Effector CD8-positive, alpha-beta T cell (primary cell): ENCODE measurements around the gene MLLT3.

Source experiments
- DNase-seq: peaks from one replicate; lab custom pipeline; 2025; lab: John Stamatoyannopoulos, UW

MLLT3 gene

DNA sequence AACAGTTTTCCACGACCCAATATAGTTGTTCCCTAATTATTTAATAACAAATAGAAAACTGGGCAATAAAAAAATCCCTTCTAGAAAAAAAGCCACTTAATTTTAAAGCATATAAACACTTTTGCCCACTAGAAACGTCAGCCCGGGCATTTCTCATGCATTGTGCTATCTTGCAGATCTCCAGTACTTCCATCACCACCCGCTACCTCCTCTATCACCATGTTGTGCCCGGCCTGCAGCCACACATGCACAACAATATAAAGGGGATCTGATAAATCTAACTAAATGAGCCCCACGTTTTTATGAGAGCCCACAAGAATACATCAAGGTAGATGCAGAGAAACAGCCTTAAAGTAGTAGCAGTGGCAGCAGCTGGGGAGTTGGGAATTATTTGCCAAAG lies 272.7 kb downstream of the MLLT3 start:
- DNase-seq, result no peak

DNA sequence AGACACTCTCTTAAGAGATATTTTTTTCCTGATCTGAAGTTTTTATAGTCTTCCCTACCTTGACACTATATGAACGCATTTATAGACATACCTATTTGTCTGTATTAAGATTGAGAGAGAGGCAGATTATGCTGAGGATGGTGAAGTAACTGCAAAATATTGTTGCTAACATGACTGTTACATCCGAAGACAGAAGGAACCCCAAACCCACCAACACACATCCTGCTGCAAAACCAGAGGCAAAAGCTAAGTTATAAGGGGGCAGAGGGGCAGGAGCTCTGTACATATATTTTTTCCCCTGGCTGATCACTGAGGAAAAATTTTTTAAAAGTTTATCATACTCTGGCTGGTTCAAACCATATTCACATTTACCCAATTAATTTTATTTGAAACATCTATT lies 279.0 kb downstream of the MLLT3 start:
- no peak for DNase-seq

DNA sequence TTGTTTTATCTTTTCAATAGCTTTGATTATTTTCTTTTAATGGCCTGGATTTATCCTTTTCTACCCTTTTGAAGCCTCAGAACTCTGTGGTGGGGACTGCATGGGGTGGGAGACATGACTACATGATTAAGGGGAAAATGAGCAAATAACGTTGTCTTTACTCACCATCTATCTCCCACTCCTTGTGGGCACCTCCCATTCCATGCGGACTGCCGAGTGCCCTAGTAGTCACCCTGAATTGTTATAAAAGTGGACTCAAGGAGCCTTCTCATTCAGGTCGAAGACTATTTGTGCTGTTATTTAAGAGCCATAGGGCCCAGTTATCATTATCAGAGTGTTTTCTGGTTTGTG lies 281.8 kb downstream of the MLLT3 start:
- no peak for DNase-seq

DNA sequence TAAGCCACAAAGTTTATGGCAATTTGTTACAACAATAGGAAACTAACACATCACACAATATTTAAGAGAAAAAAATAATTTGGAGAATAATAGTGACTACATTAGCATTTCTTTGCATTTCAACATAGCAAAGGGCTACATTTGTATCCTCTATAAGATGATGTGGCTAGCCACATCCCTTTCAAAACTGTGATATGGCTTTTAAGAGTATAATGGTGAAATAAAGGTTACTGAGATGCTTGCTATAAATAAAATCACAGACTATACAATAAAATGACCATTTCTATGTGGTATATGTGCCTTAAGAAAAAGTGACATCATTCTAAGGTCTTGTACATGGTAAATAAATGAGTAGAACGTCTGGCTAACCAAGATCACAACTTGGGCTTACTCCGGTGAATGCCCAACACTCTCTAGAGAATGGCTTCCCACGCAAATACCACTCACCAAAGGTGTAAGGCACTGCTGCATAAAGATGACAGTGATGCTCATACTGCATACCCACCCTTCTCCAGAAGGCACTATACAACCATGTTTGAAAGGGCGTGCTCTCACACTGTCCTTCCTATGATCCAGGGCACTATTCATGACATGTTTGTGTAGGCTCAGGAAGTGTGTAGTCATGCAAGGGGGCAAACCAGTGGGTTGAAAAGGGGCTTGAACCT lies 286.5 kb downstream of the MLLT3 start:
- no peak for DNase-seq

DNA sequence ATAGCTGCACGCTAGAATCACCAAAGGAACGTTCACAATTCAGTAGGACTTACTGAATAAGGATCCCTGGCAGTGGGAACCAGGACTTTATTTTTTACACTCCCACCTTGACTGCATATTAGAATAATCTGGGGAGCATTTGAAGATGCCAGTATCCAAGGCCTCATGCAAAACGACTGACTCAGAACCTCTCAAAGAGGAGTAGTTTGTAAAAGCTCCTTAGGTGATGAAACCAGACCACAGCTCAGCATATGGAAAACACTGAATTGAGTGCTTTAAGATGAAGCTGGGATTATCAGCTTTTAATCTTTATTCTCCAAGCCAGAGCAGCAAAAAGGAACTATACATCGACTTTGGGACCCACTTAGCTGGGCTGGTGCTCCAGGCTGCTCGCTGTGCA lies 288.3 kb downstream of the MLLT3 start:
- no peak for DNase-seq

DNA sequence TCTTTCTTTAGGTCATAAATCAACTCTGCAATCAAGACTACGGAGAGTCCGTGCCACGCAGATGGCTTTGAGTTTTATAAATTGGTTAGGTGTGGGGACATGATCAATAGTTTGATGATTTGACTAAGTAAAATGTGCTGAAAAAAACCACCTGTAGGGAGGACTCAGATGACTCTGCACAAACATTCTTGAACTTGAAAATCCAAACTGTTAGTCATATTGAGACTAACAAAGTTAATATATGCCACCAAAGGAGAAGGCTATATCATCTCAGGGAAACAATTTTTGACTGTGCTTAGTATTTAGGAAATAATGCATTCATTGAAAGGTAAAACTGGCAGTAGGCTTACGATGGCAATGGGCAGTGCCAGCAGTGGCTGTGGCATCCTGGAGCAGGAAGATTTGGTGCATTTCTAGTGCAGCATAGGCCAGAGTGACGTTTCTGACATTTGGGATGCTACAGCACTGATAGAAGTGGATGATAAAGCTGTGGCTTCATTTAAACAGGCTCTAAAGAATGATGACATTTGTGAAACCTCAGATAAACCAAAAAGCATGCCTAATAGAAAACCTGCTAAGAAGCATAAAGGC lies 291.1 kb downstream of the MLLT3 start:
- no peak for DNase-seq

DNA sequence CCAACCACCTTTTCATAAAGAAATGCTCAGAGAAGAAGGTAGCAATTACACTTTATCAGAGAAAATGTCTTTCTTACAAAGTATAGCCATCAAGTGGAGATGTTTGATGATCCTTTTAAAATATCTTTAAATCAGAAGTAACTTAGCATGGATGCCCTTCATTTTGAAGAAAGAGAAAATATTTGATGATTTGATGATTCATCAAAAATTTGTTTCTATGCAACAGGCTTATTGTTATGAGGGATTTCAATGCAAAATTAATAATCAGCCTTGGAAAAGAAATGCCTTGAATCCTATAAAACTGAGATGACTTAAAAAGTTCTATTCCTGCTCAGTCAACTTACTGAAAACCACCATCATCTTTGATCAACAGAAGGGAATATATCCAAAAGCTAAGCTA lies 291.6 kb downstream of the MLLT3 start:
- no peak for DNase-seq

DNA sequence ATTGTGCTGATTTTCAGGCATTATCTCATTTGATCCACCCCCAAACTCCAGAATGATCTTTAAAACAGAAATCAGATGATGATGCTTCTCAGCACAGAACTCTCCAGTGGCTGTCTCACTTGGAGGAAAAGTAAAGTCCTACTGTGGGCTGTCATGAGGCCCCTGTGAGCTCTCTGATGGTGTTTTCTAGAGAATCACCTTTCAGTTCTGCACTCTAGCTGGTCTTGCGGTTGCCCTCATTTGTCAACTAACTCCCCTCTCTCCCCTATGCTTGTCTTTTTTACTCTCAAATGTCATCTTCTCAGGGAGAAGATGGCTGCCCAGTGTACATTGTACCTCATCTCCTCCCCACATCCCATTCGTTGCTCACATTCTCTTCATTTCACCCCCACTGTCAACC lies 295.8 kb downstream of the MLLT3 start:
- DNase-seq, result no peak

DNA sequence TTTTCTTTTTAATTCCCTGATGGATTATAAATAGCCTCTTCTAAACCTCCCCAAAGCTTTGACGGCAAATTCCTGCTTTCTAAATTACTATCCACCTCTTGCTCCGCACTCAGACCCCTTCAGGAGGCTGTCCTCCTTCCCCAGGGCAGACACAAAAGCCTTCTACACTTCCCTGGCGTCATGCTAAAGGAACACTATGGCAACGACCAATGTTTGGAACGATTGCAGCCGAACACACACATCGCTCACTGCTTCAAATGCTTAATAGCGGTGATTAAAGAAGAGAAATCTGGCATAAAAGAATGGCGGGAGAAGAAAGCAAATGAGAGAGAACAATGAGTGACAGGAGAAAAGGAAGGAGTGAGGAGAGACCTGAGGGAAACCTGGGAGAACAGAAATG lies 297.3 kb downstream of the MLLT3 start:
- no peak for DNase-seq

DNA sequence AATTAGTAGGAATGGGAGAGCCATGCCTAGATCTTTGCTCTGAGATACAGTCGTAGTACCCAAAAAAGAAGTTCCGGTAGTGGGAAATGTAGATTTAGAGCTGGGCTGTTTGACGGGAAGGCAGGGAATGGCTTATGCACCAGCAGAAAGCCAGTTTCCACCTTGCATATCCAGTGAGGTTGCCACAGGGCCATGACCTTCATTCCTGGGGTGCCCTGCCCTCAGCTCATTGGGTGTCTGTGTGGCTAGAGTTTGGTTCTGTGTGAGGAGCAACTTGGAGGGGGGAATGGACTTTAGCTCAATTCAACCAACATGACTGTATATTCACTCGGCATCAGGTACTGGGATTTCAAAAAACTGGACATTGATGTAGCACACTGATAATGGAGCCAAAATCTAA lies 300.1 kb downstream of the MLLT3 start:
- no peak for DNase-seq

DNA sequence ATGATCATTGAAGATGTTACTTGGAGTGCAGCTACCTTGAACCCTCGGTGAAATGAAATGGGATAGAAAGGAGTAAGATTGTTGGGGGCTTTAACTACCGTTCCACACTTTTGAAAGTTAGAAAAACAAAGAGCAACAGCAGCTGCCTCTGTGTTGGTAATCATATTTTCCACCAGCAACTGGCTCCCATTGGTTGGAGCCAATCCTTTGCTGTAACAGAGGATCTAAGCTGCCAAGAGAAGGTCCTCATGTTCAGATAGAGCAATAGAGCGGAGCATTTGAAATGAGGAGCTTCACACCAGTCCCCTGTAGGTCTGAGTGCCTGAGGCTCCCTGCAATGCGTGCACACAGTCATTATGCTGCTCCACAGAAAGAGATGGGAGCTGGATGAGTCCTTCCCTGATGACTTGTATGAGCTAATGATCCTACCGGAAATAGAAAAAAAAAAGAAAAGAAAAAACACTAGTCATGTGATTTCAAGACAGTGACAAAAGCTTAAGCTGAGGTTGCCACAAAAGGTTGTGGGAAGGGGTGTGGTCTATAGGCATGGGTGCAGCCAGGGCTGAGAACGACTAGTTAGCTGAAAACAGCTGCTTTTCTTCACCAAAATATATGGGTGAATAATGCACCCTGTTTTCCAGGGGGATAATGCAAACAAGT lies 300.7 kb downstream of the MLLT3 start:
- peak; percentile 6 for DNase-seq

DNA sequence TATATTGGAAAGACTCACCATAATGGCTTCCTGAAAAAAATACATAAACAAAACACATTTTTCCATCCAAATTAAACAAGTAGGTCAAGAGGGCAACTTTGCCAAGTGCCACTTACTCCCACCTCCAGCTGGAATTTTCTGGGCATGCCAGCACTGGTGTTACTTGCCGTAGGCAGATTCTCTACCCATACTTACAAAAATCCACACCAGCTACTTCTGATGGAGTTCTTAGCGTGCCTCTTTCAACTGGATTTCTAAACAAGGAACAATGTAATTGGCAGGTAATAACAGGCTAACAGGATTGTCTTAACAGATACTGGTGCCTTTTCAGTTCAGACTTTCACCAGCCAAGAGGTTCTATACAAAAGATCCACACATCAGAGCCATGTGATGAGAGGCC lies 301.4 kb downstream of the MLLT3 start:
- no peak for DNase-seq

DNA sequence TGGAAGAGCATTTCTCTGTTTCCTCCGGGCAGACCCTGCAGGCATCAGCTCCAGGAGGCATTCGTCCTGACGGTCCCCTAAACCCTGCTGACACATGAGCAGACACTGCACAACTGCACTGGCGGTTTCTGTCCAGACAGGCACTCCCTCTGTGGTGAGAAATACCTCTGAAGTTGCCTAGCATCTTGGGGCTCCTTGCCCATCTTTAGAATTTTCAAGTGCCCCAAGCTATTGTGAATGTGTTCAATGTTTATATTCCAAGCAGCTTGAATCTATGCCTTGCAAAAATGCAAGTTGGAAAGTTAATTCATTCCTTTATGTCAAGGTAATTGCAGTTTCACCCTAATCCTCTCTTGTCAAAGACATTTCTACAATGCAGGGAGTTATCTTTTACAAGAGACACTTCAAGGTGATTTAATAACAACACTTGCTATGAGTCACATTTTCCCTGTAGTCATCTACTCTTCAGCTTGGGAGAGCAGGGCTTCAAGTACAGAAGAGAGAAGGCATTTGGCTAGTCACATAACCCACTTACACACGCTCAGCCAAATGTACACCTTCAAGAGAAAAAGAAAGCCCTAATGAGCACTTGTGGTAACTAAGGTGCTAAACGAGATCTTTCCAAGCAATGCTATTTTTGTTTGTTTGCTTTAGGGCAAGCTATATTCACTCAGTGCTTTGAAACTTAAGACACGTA lies 302.5 kb downstream of the MLLT3 start:
- DNase-seq, result no peak

DNA sequence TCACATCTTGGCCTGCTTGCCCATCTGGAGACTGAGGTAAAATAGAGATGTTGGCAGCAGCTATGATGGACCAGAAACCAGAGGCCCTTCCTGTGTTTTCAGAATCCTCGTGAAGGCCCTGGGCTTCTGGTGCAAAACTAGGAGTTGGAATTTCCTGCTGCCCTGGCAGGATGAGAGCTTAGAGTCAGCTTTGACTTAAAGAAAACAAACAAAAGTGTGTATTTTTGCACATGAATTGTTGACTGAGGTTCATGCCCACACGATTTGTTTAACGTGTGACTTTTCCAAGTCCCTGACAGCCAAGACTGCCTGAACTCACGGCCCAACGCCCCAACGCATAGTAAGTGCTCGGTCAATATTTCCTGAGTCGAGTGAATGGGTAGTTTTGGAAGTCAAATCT lies 303.1 kb downstream of the MLLT3 start:
- no peak for DNase-seq

DNA sequence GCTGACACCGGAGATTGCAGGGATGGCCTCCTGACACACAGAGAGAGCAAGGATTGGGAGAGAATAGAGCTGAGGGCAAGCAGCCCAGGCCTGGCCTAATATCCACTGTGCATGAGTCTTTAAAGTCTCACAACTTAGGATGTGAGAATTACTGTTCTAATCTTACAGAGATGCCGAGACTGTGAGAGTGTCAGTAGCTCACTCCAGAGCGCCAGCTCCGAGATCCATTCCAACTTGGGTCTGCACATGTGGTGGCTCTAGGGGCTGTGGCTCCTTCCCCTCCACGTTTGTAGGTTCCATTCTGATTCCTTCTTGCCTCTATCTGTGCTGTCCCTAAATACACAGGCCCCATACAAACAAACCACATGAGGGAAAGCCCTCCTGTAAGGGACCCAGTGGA lies 304.6 kb downstream of the MLLT3 start:
- DNase-seq, result no peak

DNA sequence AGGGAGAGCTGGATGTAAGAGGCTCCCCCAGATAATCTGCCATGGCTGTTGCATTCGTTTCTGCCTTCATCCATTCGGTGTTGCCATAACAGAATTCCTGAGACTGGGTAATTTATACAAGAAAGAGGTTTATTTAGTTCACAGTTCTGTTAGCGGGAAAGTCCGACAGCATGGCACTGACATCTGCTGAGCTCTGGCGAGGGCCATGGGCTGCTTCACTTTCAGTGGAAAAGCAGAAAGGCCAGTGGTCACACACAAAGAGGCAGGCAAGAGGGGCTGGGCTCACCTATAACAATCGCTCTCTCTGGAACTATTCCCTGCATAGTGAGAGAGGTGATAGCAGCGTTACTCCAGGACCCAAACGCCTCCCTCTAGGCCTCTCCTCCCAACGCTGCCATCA lies 305.9 kb downstream of the MLLT3 start:
- no peak for DNase-seq

DNA sequence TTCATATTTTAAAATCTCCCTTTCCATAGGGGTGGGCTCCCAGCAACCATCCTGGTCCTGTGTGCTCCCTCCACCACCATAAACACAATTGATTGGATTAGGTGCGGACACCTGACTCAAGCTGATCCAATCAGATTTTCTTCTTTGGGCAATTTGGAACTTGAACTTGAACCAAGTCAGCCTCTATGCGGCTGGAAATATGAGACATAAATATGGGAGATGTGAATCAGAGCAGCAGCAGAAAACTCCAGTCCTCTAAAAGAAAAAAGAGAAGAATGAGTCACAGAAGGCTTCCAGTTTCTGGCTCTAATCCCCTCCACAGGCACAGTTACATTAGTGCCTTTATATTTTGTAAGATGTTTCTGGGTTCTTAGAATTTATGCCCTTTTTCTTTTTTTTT lies 306.6 kb downstream of the MLLT3 start:
- no peak for DNase-seq

DNA sequence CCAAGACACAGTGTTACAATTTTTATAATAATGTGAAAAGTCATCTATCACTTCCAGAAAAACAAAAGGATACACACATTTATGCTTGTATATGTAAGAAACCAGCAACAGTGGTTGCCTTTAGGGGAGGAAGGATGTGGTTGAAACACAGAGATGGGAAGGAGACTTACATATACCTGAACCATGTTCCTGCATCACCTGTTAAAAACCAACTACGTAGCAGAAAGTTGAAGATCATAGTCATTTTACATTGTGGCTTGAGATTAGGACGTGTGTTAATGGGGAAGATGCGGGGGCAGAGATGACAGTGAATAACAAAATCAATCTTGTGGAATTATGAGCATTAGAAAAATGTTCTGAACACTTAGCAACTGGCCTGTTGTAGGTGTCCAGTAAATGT lies 307.3 kb downstream of the MLLT3 start:
- DNase-seq, result no peak

DNA sequence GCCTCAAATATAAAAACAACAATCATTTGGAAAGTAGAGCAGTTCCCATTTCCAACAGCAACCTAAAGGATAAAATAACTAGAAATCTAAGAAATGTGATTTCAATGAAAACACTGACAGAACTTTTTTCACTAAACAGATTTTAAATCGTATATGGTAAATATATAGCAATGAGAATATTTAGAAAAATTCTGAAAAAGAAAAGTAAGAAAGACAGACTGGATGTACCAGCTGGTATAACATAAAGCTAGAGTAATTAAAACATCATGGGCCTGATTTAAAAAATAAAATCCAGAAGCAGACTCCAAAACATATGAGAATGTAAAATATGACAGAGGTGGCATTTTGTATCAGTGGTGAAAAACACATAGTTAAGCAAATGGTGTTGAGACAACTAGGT lies 308.9 kb downstream of the MLLT3 start:
- no peak for DNase-seq

DNA sequence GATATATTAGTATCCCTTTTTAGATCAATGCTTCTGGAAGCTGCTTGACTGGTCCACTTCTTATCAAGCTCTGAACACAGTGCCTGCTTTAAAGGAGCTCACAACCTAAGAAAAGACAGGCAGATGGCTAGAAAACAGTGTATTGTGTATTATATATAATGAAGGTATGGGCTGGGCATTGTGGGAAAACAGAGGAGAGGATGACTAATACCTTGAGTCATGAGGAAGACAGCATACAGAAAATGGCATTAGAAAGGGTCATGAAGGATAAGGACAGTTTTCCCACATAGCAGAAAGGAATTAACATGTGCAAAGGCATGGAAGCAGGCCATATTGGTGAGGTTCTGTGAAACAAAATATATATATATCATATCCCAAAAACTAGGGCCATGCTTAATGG lies 309.6 kb downstream of the MLLT3 start:
- DNase-seq, result no peak

DNA sequence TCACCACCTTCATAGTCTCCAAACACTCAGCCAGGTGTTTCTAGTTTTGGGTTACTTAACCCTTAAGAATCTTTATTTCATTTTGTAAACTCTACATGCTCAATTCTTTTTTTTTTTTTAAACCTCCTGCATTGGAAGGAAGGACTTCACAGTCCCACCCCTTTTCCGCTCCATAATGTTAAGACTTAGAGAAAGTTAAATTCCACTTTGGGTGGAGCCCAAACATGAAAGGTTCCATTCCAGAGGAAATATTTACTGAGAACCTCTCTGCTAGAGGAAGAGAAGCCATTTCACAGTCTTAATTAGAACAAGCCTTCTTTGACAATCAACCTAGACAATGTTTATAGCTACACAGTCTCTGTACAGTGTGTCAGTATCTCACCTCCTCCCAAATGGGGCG lies 312.3 kb downstream of the MLLT3 start:
- DNase-seq, result no peak

DNA sequence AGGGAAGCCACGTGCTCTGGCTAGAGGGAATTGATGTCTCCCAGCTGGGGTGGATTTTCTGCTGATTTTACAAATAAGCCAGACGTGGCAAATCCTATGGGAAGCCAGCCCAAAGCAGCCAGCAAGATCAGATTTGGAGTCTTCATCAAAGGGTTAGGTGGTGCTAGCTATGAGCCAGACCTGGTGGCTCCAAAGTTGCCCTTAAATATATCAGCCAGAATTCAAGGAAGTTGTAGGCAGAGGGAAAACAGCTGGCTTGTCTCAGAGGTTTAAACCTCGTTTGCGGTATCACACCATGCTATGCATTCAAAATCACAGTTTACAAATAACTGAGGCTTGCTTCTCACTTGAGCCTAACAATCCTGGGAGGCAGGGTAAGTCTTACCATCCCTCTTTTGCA lies 313.2 kb downstream of the MLLT3 start:
- no peak for DNase-seq

DNA sequence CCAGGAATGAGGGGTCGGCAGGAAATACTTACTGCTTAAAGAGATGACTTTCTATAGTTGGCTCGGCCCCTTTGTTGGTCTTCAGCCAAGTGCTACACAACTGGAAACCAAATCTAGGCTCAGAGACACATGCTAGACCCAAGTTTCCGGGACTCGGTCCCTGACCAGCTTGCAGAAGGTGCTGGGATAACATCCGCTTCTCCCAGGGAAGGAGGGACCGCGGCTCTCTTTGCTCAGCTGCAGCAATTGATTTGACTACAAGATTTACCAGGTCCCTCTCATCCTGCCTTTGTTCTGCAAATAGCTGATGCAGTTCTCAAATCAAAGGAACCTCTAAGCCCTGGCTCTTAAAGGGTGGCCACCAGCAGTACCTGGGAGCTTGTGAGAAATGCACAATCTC lies 314.7 kb downstream of the MLLT3 start:
- DNase-seq, result no peak
